Lower leg skin (tissue), 4 donors: Measurements from ENCODE around the gene ARHGAP24. TPM values are rescaled to one million over a fixed set of nuclear protein-coding genes. Genes with fewer than 3 reads are reported as not detected.

Experiments used
- DNase-seq, 2 donors: peaks; one replicate each; pipeline ENCODE4 v3.0.0-alpha.2; 2019; ENCODE audit warnings: low spot score in 2 of 2
- H3K4me3 ChIP-seq: fragments of 200-600 bp; sonication (generic); 2 replicates; pipeline ENCODE4 v1.5.1; 2017; ENCODE audit warnings: mild to moderate bottlenecking, low read depth; ENCODE audit not compliant: poor library complexity, severe bottlenecking
- POLR2A ChIP-seq, 2 donors: fragments of 450-650 bp; IDR thresholded peaks; one replicate each; pipeline ENCODE4 v1.6.1; 2016 to 2017; ENCODE audit warnings: antibody characterized with exemption in 2 of 2, mild to moderate bottlenecking in 1 of 2, moderate library complexity in 1 of 2
- WGBS, 2 donors: methylation state at CpG; one replicate each; pipeline ENCODE4 v1.1.5; 2018; 5-methylcytosine and 5-hydroxymethylcytosine counted together
- intact Hi-C: fragments of 100-400 bp; cut with DNase I; formaldehyde crosslinking; loops from one replicate; pipeline ENCODE4 v1.15.0; 2023; ENCODE audit warnings: low total_unique reads
- total RNA-seq, 4 donors: library from RNA; depleted of rRNA; stranded (reverse); fragments of >200 nt; gene quantifications; one replicate each; pipeline ENCODE4 v1.1.0, GENCODE V29; 2016
- TF ChIP-seq, protein P1 (sequence below), 3 donors: fragments of 450-650 bp; IDR thresholded peaks; one replicate each; pipeline ENCODE4 v1.5.1; 2016; ENCODE audit warnings: antibody characterized with exemption in 3 of 3, mild to moderate bottlenecking in 3 of 3, moderate library complexity in 2 of 3

The ARHGAP24 gene
- total RNA-seq, 4 donors from 2014 or later: 13.1 to 58.4 (median 24.0) TPM

DNA sequence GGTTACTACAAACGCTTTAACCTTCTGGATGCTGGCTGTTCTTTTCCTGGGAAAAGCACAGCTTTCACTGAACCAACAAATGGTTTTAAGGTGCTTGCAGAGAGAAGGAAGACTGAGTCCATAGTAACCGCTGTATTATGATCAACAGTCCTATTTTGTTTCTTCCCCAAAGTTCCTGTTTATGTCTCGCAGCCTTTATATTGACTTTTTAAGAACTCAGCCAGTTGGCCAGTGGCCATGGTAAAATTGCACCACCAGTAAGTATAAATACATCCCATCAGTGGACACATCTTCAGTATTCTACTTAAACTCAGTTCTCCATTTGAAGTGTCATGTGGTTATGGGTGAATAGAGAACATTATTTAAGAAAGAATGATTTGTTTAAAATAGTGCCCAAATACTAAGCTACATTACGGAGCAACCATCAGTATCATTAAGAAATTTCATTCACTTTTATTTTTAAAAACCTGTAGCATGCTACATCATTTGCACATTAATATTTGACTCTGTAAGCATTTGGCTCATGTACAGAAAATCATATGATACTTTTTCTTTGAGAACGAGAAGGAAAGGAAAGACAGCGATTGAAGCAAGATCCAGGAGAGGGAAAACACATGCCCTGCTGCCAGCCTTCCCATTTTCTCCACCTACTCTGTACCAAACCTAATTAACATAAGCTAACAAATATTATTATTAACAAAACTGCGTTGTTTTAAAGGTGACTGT lies 287.0 kb downstream of the ARHGAP24 start:
- peak in 1 of 2 donors; percentile 42 for DNase-seq
- no peak overlapping the region for H3K4me3 ChIP-seq
- 36 to 48% methylated on average over 7 of the region's 7 CpGs for WGBS, 2 donors
- no peak for TF ChIP-seq POLR2A (IDR thresholded peaks at IDR 0.05)
- TF ChIP-seq, protein P1, sequence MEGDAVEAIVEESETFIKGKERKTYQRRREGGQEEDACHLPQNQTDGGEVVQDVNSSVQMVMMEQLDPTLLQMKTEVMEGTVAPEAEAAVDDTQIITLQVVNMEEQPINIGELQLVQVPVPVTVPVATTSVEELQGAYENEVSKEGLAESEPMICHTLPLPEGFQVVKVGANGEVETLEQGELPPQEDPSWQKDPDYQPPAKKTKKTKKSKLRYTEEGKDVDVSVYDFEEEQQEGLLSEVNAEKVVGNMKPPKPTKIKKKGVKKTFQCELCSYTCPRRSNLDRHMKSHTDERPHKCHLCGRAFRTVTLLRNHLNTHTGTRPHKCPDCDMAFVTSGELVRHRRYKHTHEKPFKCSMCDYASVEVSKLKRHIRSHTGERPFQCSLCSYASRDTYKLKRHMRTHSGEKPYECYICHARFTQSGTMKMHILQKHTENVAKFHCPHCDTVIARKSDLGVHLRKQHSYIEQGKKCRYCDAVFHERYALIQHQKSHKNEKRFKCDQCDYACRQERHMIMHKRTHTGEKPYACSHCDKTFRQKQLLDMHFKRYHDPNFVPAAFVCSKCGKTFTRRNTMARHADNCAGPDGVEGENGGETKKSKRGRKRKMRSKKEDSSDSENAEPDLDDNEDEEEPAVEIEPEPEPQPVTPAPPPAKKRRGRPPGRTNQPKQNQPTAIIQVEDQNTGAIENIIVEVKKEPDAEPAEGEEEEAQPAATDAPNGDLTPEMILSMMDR (IDR thresholded peaks at IDR 0.05): no peak
- intact Hi-C loops: no loop called here

DNA sequence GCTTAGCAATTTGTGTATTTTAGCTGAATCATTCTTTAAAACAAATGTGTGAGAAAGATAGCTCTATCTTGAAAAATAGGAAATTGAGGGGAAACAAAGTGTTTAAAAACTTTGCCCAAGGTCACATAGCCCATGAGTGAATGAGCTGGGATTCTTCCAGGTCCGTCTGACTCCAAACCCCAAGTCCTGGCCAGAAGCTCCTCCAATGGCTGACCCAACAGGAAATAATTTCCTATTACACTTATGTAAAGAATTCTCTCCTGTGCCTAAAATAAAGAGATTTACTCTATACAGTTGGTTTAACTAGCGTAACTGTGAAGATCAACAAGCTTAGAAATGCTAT lies 287.6 kb downstream of the ARHGAP24 start:
- WGBS, 2 donors: 39 to 50% methylated on average over 2 of the region's 2 CpGs
- DNase-seq: no peak

DNA sequence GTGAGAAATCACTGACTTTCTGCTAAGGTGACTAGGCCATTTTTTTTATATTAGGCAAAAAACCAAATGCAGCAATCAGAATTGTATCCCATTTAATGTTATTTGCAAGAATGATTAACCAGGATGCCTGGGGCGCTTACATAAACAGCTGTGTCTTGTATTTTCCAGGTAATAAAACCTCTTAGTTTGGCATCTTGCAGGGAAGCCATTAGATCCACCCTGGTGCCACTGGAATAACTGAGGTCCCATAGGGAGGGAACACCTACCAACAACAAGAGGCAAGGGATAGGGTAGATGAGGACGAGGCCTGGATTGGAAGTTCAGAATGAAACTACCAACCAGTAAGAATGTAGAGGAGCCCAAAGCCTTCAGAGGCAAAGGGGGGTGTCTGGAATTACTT lies 288.3 kb downstream of the ARHGAP24 start:
- H3K4me3 ChIP-seq: no peak overlapping the region
- DNase-seq: no peak
- TF ChIP-seq, protein P1 (IDR thresholded peaks at IDR 0.05): no peak
- TF ChIP-seq POLR2A (IDR thresholded peaks at IDR 0.05): no peak
- intact Hi-C loops: no loop called here
- WGBS, 2 donors: 33 to 39% methylated on average over 2 of the region's 2 CpGs

More for the DNA sequence above, 287.6 kb downstream of the ARHGAP24 start:
- TF ChIP-seq, protein P1 (IDR thresholded peaks at IDR 0.05): no peak
- TF ChIP-seq POLR2A (IDR thresholded peaks at IDR 0.05): no peak
- H3K4me3 ChIP-seq: no peak overlapping the region
- intact Hi-C loops: no loop called here

DNA sequence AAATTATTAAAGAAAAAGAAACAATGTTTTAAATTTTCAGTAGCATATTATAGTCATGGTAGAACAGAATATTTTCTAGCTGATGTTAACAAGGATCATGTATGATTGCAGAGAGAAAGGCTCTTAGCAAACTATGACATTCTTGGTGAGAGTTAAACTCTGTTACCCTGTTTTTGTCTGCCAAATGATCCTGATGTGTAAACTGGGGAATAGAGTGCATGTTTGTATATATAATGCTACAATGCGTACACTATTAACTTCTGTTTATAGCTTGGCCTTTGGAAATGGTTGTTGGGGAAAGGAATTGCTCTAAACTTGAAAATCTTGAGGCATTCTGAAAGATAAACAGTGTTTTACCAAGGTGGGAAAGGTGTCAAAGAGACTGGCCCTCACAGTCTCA lies 292.7 kb downstream of the ARHGAP24 start:
- no peak for TF ChIP-seq POLR2A (IDR thresholded peaks at IDR 0.05)
- TF ChIP-seq, protein P1 (IDR thresholded peaks at IDR 0.05): no peak

DNA sequence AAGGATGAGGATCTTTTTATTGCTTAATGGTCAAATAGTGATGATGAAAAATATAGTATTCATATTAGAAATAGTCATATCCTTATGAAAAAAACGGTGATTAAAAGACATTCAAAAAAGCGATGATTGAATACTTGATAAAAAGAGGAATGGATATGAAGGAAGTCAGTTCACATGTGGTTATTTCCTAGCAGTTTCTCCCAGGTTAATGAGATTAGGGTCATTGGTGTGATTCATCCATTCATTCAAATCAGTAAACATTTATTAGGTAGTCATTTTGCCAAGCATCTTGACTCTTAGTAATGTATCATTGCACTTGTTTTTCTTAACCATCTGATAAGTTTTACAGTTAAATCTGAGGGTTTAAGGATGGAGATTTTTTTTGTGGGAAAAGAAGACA lies 294.1 kb downstream of the ARHGAP24 start:
- WGBS, 2 donors: 88 to 93% methylated on average over 2 of the region's 2 CpGs
- intact Hi-C loops: no loop called here
- no peak for DNase-seq
- H3K4me3 ChIP-seq: no peak overlapping the region
- TF ChIP-seq POLR2A (IDR thresholded peaks at IDR 0.05): no peak
- TF ChIP-seq, protein P1 (IDR thresholded peaks at IDR 0.05): no peak

More for the DNA sequence above, 292.7 kb downstream of the ARHGAP24 start:
- 90 to 97% methylated on average over 1 of the region's 1 CpG for WGBS, 2 donors
- no peak overlapping the region for H3K4me3 ChIP-seq
- no peak for DNase-seq
- intact Hi-C loops: no loop called here

DNA sequence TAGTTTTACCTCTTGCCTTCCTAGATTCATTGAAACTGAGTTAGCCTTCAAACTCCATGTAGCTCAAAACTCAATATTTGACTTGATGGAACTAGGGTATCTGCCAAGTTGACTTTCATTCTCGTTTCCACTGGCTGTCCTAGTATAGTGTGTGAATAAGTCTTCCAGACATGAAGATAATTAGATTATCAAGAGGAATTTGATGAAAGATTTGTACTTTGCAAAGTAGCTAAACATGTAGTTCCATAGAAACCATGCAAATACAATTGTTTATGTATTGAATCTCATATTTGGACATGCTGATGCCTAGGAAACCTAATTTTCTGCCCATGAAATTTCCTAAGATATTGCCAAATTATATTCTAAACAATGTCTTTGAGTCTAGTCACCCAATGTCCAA lies 297.5 kb downstream of the ARHGAP24 start:
- 25 to 31% methylated on average over 1 of the region's 1 CpG for WGBS, 2 donors
- TF ChIP-seq POLR2A (IDR thresholded peaks at IDR 0.05): no peak
- TF ChIP-seq, protein P1 (IDR thresholded peaks at IDR 0.05): no peak
- no peak overlapping the region for H3K4me3 ChIP-seq
- intact Hi-C loops: no loop called here
- DNase-seq: no peak
